HG02763 (cell line): ENCODE data around the gene SEPTIN3.

Experiments used
- ATAC-seq: cut with Tn5 transposase; IDR thresholded peaks from one replicate; pipeline ENCODE4 v1.9.1; 2021; ENCODE audit warnings: mild to moderate bottlenecking, moderate library complexity; ENCODE audit not compliant: unreplicated experiment

SEPTIN3 gene

DNA sequence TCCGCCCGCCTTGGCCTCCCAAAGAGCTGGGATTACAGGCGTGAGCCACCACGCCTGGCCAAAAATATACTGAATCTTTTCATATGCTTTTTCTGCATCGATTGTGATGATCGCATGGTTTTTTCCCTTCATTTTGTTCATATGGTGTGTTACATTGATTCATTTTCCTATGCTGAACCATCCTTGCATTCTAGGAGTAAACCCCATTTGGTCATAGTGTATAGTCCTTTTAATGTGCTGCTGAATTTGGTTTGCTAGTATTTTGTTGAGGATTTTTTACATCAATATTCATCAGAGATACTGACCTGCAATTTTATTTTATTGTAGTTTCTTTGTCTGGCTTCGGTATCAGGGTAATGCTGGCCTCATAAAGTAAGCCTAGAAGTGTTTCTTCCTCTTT is 41.5 kb downstream of the SEPTIN3 start:
- ATAC-seq, result no peak

DNA sequence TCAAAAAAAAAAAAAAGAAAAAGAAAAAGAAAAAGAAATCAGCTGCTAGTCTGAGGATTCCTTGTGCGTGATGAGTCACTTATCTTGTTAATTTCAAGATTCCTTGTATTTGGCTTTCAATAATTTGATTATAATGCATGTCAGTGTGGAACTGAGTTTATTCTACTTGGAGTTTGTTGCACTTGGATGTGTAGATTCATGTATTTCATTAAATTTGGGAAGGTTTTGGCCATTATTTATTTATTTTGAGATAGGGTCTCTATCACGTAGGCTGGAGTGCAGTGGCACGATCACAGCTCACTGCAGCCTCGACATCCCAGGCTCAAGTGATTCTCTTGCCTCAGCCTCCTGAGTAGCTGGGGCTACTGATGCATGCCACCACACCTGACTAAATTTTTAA is 44.1 kb downstream of the SEPTIN3 start:
- ATAC-seq, result no peak

DNA sequence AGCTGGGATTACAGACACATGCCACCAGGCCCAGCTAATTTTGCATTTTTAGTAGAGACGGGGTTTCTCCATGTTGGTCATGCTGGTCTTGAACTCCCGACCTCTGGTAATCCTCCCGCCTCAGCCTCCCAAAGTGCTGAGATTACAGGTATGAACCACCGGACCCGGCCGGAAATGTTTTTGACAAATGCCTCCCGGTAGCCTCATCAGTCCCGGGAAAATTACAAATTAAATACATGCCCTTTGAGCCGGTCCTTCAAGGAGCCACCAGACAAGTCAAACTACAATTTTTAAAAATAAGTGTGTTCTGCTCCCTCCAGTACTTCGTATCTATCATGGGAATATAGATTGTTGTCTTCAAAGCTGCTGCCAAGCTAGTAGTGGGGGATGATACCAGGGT is 46.9 kb downstream of the SEPTIN3 start:
- no peak for ATAC-seq

DNA sequence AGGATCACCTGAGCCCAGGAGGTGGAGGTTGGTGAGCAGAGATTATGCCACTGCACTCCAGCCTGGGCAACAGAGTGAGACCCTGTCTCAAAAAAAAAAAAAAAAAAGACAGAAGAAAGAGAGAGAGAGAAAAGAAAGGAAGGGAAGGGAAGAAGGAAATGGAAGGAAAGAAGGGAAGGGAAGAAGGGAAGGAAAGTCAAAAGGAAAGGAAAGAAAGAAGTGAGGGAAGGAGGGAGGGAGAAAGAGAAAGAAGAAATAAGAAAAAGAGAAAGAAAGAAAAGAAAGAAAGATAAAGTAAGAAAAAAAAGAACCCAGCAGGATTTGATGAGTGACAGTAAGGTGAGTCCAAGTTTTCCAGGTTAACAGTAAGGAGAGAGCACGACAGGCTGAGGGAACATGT is 49.0 kb downstream of the SEPTIN3 start:
- no peak for ATAC-seq
